Right kidney (tissue), 1 donor: ENCODE data around the gene ZNF438.

Experiments
- DNase-seq: peaks from one replicate; pipeline ENCODE4 v3.0.0-alpha.2; 2016

ZNF438 gene

DNA sequence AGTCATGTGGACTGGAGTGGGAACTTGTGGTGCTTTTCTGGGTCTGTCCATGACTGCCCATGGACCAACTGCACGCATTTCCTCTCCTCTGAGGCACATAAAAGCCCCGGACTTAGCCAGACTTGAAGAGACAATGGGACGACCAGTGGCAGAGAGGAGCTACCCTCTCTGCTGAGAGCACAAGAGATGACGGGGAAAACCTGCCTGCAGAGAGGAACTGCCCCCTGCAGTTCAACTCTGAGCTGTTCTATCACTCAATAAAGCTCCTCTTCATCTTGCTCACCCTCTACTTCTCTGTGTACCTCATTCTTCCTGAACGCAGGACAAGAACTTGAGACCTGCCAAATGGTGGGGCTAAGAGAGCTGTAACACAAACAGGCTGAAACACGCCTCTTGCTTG lies 184.5 kb downstream of the ZNF438 start:
- no peak for DNase-seq

DNA sequence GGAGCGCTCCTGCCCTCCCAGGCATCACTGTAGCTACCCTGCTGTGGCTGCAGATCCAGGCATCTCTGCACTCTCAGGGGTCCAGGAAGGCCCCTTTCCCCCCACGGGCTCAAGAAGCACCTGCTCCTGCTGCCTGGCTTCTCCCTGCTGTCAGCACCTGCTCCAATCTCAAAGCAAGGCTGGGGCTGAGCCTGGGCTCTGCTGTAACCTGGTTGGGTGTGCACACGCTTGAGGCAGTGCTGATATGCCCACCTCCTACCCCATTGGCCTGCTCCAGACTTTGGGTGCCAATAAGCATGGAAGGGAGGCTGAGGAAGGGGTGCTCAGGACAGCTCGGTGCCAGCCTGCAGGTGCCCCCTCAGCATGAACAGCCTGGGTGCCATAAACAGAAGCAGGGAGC lies 185.0 kb downstream of the ZNF438 start:
- DNase-seq = no peak

DNA sequence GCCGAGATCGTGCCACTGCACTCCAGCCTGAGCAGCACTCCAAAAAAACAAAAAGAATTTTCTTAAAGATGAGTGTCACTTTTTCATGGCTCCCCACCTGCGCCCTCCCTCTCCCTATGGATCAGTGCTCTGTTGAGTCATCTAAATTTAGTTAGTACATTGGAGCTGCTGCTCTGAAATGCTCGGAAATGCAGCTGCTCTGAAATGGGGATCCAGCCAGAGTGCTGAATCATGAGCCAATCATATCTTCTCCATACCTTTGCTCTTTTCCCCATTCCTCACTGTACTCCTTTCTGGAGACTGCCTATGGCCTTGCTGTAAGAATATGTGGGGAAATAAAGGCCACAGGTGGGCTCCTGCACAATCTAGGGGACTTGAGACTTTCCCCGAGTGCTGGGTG lies 188.8 kb downstream of the ZNF438 start:
- no peak for DNase-seq

DNA sequence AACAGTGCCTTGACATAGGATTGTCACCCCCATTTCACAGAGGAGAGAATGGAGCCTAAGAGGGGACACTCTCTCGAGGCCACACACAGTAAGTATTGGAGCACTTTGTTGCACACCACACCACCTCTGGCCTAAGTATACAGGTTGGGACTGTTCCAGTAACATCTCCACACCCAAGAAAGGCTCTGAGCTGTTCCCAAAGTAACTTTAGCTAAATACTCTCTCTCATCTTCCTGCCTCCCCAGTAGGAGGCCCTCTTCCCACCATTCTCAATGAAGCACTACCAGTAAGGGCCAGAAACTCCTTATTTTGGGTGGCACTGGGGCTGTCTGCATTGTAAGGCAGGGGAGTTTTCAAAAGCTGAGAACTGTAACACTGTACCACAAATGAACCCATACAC lies 189.5 kb downstream of the ZNF438 start:
- no peak for DNase-seq

DNA sequence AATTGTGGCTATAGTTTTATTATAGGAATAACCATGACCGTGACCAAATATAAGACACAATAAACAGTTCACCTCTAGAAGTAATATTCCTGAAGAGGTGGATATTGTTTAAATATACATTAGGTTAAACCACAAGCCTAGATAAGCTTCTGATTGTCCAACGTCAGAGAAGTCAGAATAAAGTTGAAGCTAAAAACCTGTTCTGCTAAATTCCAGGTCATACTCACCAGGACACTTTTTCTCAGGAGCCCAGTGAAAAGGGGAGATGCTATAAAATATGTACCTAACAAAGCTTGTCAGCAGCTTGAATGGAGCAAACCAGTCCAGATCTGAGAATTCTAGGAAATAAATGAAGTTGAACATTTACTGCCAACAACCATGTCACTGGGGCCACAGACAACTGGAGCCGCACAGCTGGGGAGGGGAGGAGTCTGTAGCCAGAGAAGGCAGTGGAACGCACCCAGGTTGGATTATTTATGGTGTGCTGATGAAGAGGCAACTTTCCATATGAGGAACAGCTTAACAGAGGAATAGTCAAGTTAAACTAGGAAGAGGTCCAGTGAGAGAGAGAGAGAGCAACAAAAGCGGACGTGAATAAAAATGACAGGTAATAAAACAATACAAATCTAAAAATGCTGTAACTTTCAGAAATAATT lies 191.1 kb downstream of the ZNF438 start:
- no peak for DNase-seq

DNA sequence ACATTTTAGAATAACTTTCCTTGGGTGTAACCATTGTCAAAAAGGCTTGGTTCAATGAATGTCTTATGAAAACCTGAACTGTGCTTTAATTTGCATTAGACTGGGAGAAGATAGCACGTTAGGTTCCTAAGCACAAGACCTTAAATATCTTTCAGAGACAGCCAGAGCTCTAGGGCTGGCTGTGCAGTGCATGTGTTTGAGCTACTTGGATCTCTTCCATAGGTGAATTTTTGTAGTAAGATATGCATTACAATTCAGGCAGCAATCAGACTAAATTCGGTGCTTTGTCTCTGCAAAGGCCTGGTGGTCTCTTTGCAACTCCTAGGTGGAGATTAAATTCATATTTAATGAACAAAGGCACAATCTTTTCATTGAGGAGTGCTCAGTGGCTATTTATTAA lies 192.0 kb downstream of the ZNF438 start:
- DNase-seq = no peak

DNA sequence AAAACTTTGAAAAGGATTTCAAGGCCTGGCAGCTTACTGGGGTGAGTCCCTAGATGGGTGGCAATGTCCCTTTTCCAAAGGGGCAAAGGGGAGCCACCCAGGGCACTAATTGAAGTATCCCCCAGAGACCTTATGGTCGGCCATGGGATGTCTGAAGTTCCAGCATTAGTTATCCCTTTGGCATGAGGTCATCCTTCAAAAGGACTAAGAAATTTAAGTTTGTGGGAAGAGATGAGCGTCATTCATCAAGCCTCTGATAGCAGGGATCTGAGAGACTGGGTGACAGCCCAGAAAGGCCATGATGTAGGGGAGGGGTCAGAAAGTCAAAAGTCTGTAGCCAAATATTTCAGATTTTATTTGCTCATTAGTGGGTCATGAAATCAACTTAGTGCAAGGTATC lies 195.3 kb downstream of the ZNF438 start:
- no peak for DNase-seq

DNA sequence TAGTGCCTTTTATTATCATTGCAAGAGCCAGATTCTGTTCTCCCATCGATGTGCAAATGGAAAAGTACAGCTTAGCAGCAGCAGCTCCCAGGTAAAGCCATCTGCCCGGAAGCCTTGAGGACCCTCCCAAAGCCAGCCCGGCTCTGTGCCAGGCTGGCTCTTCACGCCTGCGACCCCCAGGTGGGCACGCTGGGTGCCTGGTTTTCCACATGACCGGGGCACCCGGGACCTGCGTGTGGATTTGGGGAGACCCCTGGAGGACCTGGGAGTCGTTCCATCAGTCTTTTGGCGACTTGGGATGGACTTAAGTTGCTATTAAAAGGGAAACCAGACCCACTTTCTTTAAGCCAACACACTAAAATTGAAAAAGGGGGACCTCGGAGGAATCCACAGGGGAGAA lies 196.5 kb downstream of the ZNF438 start:
- no peak for DNase-seq

DNA sequence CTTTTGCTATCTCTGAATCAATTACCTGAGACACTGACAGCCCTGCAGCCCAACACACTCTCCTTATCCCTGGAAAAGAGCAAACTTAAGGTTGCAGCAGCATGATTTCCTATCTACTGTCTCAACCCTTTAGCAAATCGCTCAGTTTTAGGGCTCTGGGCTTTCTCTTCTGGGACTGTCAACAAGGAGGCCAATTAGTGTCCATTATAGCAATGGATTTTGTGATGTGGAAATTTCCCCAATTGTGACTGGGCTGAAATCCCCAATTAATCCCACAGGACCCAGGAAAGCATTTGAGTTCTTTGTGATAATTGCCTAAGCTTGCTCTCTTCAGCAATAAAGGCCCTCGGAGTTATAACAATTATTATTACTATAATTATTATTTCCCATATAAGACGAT lies 197.0 kb downstream of the ZNF438 start:
- no peak for DNase-seq

DNA sequence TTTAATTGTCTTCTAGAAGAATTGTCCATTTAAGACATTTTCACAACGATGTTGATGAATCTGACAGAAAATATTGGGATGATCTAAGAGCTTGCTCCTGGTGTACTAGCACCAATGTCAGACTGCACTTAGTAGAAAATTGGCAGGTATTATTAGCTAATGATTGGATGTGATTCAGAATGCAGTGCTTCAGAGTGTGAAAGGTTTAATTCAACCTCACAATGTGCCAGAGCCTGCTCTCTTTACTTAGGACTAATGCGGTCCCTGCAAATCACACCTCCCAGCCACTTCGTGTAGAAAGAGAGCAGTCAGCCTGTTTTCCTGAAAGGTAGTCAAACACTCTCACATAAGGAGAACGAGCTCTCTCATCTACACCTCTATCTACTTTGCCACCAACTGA lies 197.5 kb downstream of the ZNF438 start:
- no peak for DNase-seq

DNA sequence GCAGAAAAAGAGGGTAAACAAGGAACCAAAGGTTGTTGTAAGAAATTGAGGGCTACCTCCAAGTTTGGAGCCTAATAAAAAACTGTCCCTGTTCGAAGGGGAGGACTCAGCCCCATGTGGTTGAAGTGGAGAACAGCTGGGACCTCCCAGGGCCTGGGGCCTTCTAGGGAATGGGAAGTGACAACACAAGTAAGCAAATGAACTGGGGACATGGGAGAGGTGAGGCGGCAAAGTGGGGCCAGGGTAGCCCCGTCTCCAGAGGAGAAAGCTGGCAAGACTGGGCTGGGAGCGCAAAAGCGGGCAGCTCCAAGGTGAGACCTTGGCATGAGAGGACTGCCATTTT lies 198.1 kb downstream of the ZNF438 start:
- no peak for DNase-seq

DNA sequence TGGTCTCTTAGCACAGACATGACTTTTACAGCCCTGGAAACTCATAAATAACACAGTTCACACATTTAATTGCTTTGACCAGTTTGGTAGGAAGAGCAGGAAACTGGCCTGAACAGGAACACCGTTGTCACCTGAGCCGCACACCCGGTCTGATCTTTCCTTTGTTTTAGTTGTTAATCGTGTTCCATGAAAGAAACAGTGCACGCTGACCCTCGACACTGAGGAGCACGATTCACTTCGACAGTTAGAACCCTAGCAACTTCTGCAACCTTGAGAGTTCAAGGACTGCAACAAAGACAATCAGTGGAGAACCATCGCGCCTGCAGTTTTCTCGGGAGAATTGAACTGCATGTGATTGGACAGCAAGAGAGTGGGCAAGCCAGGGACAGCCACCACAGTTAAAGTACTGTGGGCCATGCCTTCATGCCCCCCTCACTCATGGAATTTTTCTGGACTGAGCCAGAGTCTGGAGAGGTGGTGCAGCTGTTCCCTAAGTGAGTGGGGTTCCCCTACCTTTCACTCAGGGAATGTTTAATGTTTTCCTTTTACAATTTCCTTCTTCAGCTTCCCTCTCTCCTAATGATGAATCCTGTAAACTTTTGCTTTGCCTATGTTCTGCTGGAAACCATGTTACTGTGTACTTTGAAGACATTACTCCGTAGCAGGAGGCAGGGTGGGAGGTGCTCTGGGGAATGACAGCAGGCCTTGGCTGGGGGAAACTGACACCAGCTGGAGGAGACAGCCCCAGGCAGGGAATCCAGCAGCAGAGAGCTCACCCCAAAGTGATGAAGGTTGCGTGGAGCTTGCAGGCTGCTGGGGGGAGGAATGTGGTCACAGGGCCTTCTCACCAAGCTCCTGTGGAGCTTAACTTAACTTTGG lies 198.7 kb downstream of the ZNF438 start:
- DNase-seq = peak; percentile 46

DNA sequence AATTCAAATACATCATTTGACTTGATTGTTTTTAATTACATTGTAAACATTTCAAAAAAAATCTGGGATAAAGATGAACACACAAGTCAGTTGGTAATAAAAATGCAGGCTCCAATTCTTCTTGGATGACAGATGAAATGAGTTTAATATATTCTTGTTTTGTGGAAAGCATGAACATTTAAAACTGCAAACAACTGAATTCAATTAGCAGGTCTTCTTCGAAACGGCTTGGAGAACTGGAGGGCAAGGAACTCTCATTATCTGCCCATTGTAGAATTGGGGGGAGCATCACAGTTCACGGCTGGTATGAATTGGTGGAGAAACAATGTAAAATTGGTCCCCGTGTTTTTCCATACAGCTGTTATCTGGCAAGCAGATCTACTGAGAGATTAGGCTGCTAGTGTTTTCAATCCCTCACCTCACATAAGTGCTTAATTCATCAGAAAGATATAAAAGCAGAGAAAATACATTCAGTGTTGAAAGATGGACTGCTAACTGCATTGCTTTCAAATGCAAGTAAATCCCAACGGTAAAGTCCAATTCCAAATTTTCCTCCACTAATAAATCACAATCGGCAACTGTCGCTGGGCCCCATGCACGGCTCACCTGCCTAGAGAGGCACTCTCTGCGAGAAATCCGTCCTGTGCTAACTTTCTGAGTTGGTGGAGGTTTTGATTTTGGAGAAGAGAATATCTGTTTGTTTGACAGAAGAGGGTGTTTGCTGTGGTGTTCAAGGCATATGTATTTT lies 199.5 kb downstream of the ZNF438 start:
- no peak for DNase-seq

DNA sequence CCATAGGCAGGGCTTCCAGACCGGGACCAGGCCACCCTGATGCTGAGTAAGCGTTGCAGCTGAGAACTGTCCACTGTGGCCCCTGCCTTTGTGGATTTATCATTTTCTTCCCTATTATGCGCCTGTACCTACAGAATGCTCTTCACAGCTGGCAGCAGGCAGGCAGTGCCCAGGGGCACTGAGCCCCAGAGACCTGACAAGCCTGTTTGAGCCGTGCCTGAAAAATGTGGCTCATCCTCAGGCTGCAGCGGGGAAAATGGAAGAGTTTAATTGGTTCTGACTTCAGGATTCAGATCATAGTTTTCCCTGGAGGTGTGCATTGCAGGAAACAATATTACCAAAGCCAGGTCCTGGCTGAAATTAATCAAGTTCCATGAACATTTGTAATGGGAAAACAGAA lies 200.2 kb downstream of the ZNF438 start:
- no peak for DNase-seq

DNA sequence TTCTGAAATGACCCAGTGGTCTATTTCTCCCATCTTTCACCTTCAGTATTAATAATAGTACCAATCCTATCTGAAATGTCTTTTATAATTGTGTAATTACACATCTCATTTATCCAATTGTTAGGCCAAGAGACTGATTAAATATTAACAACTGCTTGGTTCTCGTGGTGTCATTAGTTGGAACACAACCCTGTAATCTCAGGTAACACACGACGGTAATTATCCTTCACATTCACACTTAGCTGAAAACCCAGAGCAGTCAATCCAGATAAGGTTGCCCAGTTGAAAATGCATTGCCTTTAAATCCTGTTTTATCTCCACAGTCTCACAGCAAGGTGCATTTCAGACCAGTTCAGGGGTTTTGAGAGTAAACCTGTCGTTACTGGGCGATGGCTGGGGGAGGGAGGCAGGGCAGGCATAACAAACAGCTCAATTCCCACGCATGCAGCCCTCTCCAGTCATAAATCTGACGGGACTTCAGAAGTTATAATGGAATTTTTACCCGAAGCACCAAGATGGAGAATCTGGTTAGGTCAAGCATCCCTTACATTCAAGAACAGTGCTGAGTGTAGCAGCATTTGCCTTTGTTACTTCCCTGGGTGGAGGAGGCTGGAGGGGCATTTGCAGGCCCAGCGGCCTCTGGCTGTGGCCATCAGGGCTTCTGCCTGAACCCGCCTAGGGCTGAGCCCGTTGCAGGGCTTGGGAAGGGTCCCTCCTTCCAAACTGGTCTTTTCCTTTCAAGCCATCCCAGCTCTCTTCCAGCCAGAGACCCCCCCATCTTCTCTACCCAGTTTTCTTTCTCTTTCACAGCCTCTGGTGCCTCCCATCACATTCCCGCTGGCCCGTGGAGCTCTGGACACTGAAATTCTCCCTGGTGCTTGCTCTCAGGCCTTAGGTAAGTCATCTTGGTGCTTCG lies 201.1 kb downstream of the ZNF438 start:
- DNase-seq = peak; percentile 40

DNA sequence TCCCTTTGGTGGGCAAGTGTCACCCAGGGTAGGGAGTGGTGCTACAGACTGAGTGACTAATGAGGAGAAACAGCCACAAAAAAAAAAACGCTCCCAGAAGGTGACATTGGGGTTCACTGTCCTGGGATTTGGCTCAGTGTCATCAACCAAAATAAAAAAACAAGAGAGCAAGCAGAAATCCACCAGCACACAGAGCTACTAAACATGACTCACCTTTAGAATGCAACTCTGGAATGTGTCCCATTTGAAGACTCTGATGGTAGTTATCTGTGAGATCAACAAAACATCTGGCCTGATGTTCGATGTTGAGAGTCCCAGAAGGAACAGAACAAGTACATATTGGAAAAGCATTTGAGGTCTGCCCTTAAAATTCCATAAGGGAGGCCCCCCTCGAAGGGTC lies 201.8 kb downstream of the ZNF438 start:
- DNase-seq = no peak

DNA sequence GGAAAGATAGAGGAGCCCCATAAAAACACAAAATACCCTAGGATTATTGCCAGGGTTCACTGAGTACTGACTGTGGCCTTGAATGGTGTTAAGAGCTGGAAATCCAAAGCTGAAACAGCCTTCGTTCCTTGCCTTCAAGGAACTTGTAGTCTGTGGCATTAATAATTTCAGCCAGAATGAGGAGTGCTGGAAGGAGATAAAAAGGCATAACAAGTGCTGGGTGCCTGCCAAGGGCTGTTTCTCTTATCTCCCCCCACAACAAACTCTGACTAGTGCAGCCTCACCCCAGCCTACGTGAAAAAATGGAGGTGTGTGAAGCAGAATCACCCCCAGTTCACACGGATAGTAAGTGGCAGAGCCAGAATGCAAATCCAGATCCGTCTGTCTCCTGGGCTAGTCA lies 203.0 kb downstream of the ZNF438 start:
- no peak for DNase-seq

DNA sequence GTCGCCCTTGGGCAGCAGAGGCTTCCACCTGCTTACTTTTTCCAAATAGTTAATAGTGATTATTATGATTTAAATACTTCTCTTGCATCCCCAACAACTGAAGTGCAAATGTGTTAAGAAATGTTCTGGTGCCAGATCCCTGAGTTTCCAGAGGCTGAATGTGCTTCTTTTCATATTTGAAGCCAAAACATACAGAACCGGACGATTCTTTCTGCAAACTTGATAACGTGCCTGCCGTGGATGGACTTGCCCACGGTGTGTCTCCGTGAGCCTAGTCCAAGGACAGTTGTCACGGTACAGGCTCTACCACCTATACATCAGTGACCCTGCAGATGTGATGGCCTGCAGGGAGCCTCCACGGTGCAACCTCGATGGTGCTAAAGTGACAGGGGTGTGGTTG lies 203.5 kb downstream of the ZNF438 start:
- no peak for DNase-seq

DNA sequence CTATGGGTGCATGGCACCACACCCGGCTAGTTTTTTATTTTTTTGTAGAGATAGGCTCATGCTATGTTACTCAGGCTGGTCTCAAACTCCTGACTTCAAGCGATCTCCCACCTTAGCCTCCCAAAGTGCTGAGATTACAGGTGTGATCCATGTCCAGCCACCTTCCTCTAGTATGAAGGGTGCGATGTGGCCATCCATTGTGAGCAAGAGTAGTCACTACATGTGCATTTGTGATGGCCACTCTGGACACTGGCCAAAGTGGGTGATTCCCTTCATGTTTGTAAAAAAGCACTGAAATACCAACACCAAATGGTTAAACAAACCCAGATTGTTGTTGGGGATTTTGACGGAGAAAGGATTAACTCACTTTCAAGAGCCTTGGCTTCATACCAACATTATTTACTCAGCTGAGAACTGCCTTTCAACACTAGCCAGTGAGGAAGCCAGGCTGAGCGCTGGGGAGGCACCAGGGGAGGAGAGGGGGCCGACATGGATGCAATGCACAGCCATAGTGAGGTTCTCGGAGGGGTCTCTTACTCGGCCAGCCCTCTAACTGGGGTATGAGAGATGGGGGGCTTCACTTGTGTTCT lies 204.0 kb downstream of the ZNF438 start:
- DNase-seq = no peak

DNA sequence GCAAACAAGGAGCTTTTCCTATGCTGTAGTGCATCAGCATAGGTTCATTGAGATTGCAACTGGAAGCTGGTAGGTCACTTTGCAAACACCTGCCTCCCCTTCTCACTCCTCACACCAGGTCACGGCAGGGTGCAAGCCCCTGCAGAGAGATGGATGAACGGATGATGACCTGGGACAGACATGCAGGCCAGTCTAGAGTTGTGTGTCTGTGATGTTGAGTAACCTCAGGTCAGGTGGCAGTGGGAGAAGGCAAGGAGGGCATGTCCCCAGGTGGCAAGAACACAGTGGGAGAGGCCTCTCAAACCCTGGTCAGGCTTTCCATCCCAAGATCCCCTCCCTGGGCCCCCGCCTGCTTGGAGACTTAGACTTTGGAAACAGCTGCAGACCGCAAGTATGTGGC lies 205.0 kb downstream of the ZNF438 start:
- no peak for DNase-seq

DNA sequence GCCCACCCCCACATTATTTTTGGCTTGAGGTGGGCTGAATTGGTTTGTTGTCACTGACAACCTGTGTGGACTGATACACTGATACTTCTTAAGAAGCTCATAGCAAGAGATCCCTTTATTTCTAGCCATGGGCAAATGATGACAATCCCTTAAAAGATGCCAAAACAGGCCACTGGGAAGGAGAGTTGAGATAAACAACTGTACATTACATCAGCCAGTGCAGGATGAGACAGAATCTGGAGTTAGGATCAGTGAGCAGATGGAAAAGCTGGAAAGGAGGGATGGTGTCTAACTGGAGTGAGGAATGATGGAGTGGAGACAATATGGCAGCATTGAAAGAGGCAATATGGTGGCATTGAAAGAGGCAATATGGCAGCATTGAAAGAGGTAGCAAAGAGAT lies 206.2 kb downstream of the ZNF438 start:
- no peak for DNase-seq

DNA sequence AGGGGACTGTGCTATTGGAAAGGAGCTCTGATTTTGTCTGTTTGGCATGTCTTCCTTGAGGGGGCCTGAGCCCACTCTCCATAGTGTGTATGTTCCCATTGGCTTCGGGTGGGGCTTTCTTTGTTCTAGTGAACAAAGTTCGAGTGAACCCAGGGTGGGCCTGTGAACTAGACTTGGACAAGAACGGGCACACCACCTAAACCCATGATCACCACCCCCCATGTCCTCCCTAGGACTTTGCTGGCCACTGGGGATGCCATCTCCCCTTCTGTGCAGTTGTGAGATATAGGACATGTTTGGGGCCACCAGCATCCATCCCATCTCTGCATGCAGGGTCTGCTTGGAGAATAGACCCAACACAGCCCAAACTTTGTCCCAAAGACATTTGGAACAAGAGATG lies 206.6 kb downstream of the ZNF438 start:
- no peak for DNase-seq
